GM19372 (cell line): ENCODE measurements around the gene SSTR1.

Experiments used
- ATAC-seq: cut with Tn5 transposase; IDR thresholded peaks from one replicate; pipeline ENCODE4 v1.9.1; 2021; ENCODE audit warnings: mild to moderate bottlenecking, low read depth, moderate library complexity; ENCODE audit not compliant: unreplicated experiment

The SSTR1 gene

GRCh38 chr14:38201137-38201828 is 6.4 kb upstream of the SSTR1 start:
- no peak for ATAC-seq

GRCh38 chr14:38202444-38203191 is 5.1 kb upstream of the SSTR1 start:
- no peak for ATAC-seq

GRCh38 chr14:38203929-38204718 is 3.6 kb upstream of the SSTR1 start:
- ATAC-seq: no peak

GRCh38 chr14:38204719-38205115 is 3.0 kb upstream of the SSTR1 start:
- no peak for ATAC-seq

- no peak for ATAC-seq
These were observed 2.4 kb upstream of the SSTR1 start for GRCh38 chr14:38205119-38205813.

GRCh38 chr14:38205949-38206665 is 1.6 kb upstream of the SSTR1 start:
- no peak for ATAC-seq

- no peak for ATAC-seq
These were observed 871 bp upstream of the SSTR1 start for GRCh38 chr14:38206689-38207376.

- ATAC-seq: no peak
These were observed 348 bp upstream of the SSTR1 start for GRCh38 chr14:38207377-38207735.

- no peak for ATAC-seq
These were observed 1.2 kb downstream of the SSTR1 start for GRCh38 chr14:38208618-38209562.

- ATAC-seq: no peak
These were observed 2.2 kb downstream of the SSTR1 start for GRCh38 chr14:38209572-38210557.

- ATAC-seq: no peak
These were observed 3.0 kb downstream of the SSTR1 start for GRCh38 chr14:38210587-38211216.

GRCh38 chr14:38211255-38211735 is 3.6 kb downstream of the SSTR1 start:
- ATAC-seq: no peak

- ATAC-seq: no peak
These were observed 4.4 kb downstream of the SSTR1 start for GRCh38 chr14:38212111-38212510.

- no peak for ATAC-seq
These were observed 5.3 kb downstream of the SSTR1 start for GRCh38 chr14:38213001-38213400.

- no peak for ATAC-seq
These were observed 9.8 kb downstream of the SSTR1 start for GRCh38 chr14:38217553-38217952.

- ATAC-seq: no peak
These were observed 13.4 kb downstream of the SSTR1 start for GRCh38 chr14:38221077-38221476.

- ATAC-seq: no peak
These were observed 16.6 kb downstream of the SSTR1 start for GRCh38 chr14:38224338-38224737.
